ENCODE results near the gene ISOC2.

DNA sequence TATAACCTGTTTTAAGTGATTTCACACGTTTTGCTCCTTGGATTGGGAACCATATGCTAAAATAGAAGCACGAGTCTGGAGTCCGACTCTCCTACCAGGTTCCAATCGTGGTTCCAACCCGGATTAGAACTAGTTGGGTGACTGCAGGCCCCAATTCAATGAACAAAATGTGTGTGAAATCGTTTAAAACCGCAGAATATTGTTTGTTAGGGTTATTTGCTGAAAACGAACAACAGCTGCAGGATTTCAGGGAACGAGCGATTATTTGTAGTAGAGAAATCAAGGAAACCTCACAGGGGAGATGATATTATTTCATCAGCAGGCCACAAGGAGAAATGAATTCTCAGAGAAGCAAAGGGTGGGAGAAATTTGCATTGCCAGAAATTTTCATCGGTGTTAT is 43.5 kb upstream of the ISOC2 start:
- TF ChIP-seq POLR2A (IDR thresholded peaks at IDR 0.05; ENCODE audit: low read length) (no peak), GATA1 (IDR thresholded peaks at IDR 0.05; ENCODE audit: low read depth, low read length) (no peak)

All from erythroblast (primary cell).